Measurements from ENCODE around the gene TAMM41. TPM values are rescaled to one million over a fixed set of nuclear protein-coding genes. Genes with fewer than 3 reads are reported as not detected.

Gene TAMM41
- polyA plus RNA-seq, 4 donors = 2.7 to 18.2 (median 10.3) TPM

DNA sequence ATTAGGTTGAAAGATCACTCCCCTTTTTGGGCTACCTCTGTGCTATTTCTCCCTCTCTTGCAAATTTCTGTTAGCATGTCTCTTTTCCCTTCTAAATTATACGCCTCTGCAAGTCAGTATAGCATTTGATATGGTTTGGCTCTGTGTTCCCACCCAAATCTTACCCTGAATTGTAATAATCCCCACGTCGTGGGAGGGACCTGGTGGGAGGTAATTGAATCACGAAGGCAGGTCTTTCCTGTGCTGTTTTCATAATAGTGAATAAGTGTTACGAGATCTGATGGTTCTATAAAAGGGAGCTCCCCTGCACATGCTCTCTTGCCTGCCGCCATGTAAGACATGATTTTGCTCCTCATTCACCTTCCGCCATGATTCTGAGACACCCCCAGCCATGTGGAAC lies 41.0 kb downstream of the TAMM41 start:
- 95 to 97% (median 95%) methylated on average over 7 of the region's 7 CpGs for WGBS, 3 donors
- Histone ChIP-seq H3K36me3 (ENCODE audit: control insufficient read depth in 3 of 3, insufficient read depth in 2 of 3, low read depth in 1 of 3, low read length in 3 of 3) (peaks cover 6 to 37% (median 12%) of the 10 kb centered on the region in 3 donors), H3K27ac (ENCODE audit: low read depth in 1 of 3, low read length in 2 of 3) (no peak overlapping the region), H3K4me1 (ENCODE audit: control insufficient read depth in 3 of 3, insufficient read depth in 2 of 3, low read depth in 1 of 3, low read length in 2 of 3) (no peaks in the 10 kb centered on the region), H3K4me3 (ENCODE audit: low read depth in 1 of 3, low read length in 3 of 3) (no peak overlapping the region), H3K27me3 (ENCODE audit: control insufficient read depth in 3 of 3, insufficient read depth in 3 of 3, low read length in 3 of 3) (no peaks in the 10 kb centered on the region), H3K9me3 (ENCODE audit: control insufficient read depth in 2 of 2, insufficient read depth in 1 of 2, low read depth in 1 of 2, low read length in 1 of 2) (peaks cover 0 to 10% of the 10 kb centered on the region in 2 donors)
- FAIRE-seq = no peak
- no peak for DNase-seq

- peaks cover 8 to 37% (median 13%) of the 10 kb centered on the region in 3 donors for H3K36me3 ChIP-seq (ENCODE audit: control insufficient read depth in 3 of 3, insufficient read depth in 2 of 3, low read depth in 1 of 3, low read length in 3 of 3)
- FAIRE-seq = no peak
- H3K27ac ChIP-seq (ENCODE audit: low read depth in 1 of 3, low read length in 2 of 3) = no peak overlapping the region
- 49 to 52% (median 52%) methylated on average over 2 of the region's 2 CpGs for WGBS, 3 donors
- H3K4me1 ChIP-seq (ENCODE audit: control insufficient read depth in 3 of 3, insufficient read depth in 2 of 3, low read depth in 1 of 3, low read length in 2 of 3) = no peaks in the 10 kb centered on the region
- peak; percentile 56 to 66 for DNase-seq
- no peak overlapping the region for H3K4me3 ChIP-seq (ENCODE audit: low read depth in 1 of 3, low read length in 3 of 3)
- H3K27me3 ChIP-seq (ENCODE audit: control insufficient read depth in 3 of 3, insufficient read depth in 3 of 3, low read length in 3 of 3) = no peaks in the 10 kb centered on the region
- peaks cover 0 to 11% of the 10 kb centered on the region in 2 donors for H3K9me3 ChIP-seq (ENCODE audit: control insufficient read depth in 2 of 2, insufficient read depth in 1 of 2, low read depth in 1 of 2, low read length in 1 of 2)
Measured at GRCh38 chr3:11803977-11804892, 42.5 kb downstream of the TAMM41 start.

DNA sequence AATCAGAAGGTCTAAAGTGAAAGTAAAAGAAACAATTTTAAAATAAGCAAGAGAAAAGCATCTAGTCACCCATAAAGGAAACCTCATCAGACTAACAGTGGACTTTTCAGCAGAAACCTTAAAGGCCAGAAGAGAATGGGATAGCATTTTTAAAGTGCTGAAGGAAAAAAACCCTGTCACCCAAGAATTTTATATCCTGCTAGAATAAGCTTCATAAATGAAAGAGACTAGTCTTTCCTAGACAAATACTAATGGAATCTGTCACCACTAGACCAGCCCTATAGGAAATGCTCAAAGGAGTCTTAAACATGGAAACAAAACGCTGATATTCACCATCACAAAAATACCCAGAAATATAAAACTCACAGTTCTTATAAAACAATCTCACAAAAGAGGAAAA lies 46.9 kb downstream of the TAMM41 start:
- FAIRE-seq = no peak
- no peaks in the 10 kb centered on the region for H3K27me3 ChIP-seq (ENCODE audit: control insufficient read depth in 3 of 3, insufficient read depth in 3 of 3, low read length in 3 of 3)
- 88 to 95% (median 94%) methylated on average over 1 of the region's 1 CpG for WGBS, 3 donors
- DNase-seq = no peak
- peaks cover 3 to 24% (median 5%) of the 10 kb centered on the region in 3 donors for H3K36me3 ChIP-seq (ENCODE audit: control insufficient read depth in 3 of 3, insufficient read depth in 2 of 3, low read depth in 1 of 3, low read length in 3 of 3)
- peaks cover 0 to 25% of the 10 kb centered on the region in 2 donors for H3K9me3 ChIP-seq (ENCODE audit: control insufficient read depth in 2 of 2, insufficient read depth in 1 of 2, low read depth in 1 of 2, low read length in 1 of 2)
- H3K4me3 ChIP-seq (ENCODE audit: low read depth in 1 of 3, low read length in 3 of 3) = no peak overlapping the region
- H3K4me1 ChIP-seq (ENCODE audit: control insufficient read depth in 3 of 3, insufficient read depth in 2 of 3, low read depth in 1 of 3, low read length in 2 of 3) = no peaks in the 10 kb centered on the region
- H3K27ac ChIP-seq (ENCODE audit: low read depth in 1 of 3, low read length in 2 of 3) = no peak overlapping the region

DNA sequence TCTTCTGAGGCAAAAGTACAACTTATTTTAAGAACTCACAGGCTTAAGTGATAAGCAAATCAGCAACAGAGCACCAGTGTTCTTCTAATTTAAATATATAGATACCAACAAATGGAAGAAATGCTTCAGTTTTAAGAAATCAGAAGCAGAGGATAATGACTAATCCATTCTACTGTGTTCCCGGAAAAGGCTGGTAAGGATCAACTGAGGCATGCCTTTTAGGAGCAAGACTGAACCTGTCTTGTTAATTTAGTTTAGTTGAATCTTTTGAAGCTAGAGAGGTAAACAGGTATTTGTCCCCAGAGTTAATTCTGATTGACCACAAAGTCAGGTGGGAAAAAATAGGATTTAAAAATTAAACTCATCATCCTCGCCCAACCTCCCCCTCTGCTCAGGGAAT lies 51.8 kb downstream of the TAMM41 start:
- WGBS, 3 donors = 95 to 98% (median 97%) methylated on average over 2 of the region's 2 CpGs
- Histone ChIP-seq H3K27ac (ENCODE audit: low read depth in 1 of 3, low read length in 2 of 3) (no peak overlapping the region), H3K4me1 (ENCODE audit: control insufficient read depth in 3 of 3, insufficient read depth in 2 of 3, low read depth in 1 of 3, low read length in 2 of 3) (no peaks in the 10 kb centered on the region), H3K9me3 (ENCODE audit: control insufficient read depth in 2 of 2, insufficient read depth in 1 of 2, low read depth in 1 of 2, low read length in 1 of 2) (peaks cover 0 to 15% of the 10 kb centered on the region in 2 donors), H3K27me3 (ENCODE audit: control insufficient read depth in 3 of 3, insufficient read depth in 3 of 3, low read length in 3 of 3) (no peaks in the 10 kb centered on the region), H3K36me3 (ENCODE audit: control insufficient read depth in 3 of 3, insufficient read depth in 2 of 3, low read depth in 1 of 3, low read length in 3 of 3) (peaks cover 0 to 18% (median 2%) of the 10 kb centered on the region in 3 donors), H3K4me3 (ENCODE audit: low read depth in 1 of 3, low read length in 3 of 3) (no peak overlapping the region)
- no peak for FAIRE-seq
- DNase-seq = no peak

- FAIRE-seq (no peak), DNase-seq (peak; percentile 26)
- no peaks in the 10 kb centered on the region for H3K4me1 ChIP-seq (ENCODE audit: control insufficient read depth in 3 of 3, insufficient read depth in 2 of 3, low read depth in 1 of 3, low read length in 2 of 3)
- peaks cover 4 to 32% (median 8%) of the 10 kb centered on the region in 3 donors for H3K36me3 ChIP-seq (ENCODE audit: control insufficient read depth in 3 of 3, insufficient read depth in 2 of 3, low read depth in 1 of 3, low read length in 3 of 3)
- no peak overlapping the region for H3K4me3 ChIP-seq (ENCODE audit: low read depth in 1 of 3, low read length in 3 of 3)
- H3K27ac ChIP-seq (ENCODE audit: low read depth in 1 of 3, low read length in 2 of 3) = peak overlapping the region in 1 of 3 donors; percentile 1
- 78 to 81% (median 80%) methylated on average over 6 of the region's 6 CpGs for WGBS, 3 donors
- H3K9me3 ChIP-seq (ENCODE audit: control insufficient read depth in 2 of 2, insufficient read depth in 1 of 2, low read depth in 1 of 2, low read length in 1 of 2) = peaks cover 0 to 5% of the 10 kb centered on the region in 2 donors
- H3K27me3 ChIP-seq (ENCODE audit: control insufficient read depth in 3 of 3, insufficient read depth in 3 of 3, low read length in 3 of 3) = no peaks in the 10 kb centered on the region
Measured at GRCh38 chr3:11791339-11792200, 55.1 kb downstream of the TAMM41 start.

DNA sequence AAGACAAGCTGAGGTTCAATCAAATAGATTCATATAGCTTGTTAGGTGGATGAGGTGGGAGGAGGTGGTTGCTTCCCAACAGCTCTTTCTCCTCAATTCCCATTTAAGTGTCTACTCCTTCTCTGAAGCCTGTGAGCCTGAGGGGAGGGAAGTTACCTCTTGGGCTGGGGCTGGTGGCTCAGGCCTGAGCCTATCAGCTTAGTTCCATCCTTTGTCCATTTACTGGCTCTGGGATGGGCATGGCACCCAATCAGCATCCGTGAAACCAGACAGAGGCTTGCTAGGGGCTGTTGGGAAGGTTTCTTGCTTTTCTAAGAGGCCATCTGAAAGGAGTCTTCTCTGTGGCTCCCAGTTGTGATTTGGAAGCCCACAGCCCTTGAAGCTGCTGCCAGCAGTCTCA lies 57.3 kb downstream of the TAMM41 start:
- H3K4me1 ChIP-seq (ENCODE audit: control insufficient read depth in 3 of 3, insufficient read depth in 2 of 3, low read depth in 1 of 3, low read length in 2 of 3) = no peaks in the 10 kb centered on the region
- DNase-seq (no peak), FAIRE-seq (no peak)
- H3K27me3 ChIP-seq (ENCODE audit: control insufficient read depth in 3 of 3, insufficient read depth in 3 of 3, low read length in 3 of 3) = no peaks in the 10 kb centered on the region
- no peak overlapping the region for H3K4me3 ChIP-seq (ENCODE audit: low read depth in 1 of 3, low read length in 3 of 3)
- peaks cover 0 to 5% of the 10 kb centered on the region in 2 donors for H3K9me3 ChIP-seq (ENCODE audit: control insufficient read depth in 2 of 2, insufficient read depth in 1 of 2, low read depth in 1 of 2, low read length in 1 of 2)
- H3K36me3 ChIP-seq (ENCODE audit: control insufficient read depth in 3 of 3, insufficient read depth in 2 of 3, low read depth in 1 of 3, low read length in 3 of 3) = peaks cover 6 to 34% (median 8%) of the 10 kb centered on the region in 3 donors
- WGBS, 3 donors = 95 to 100% (median 100%) methylated on average over 1 of the region's 1 CpG
- H3K27ac ChIP-seq (ENCODE audit: low read depth in 1 of 3, low read length in 2 of 3) = no peak overlapping the region

DNA sequence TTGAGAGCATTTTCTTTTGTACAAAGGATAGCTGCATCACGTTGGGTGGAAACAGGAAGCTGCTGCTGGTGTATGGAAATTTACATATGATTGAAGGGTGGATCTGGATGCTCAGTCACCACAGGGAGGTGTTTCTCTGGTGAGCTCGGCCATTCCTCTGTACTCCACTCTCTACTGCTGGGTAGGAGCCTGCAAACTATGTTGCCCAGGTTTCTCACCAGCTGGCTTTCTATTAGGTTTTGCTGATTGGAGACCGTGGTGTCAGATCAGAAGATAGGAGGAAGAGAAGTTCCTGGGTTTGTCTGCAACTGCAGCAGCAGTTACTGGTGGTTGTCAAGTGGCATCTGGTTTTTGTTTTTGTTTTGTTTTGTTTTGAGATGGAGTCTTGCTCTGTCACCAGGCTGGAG lies 61.7 kb downstream of the TAMM41 start:
- peaks cover 0 to 5% of the 10 kb centered on the region in 2 donors for H3K9me3 ChIP-seq (ENCODE audit: control insufficient read depth in 2 of 2, insufficient read depth in 1 of 2, low read depth in 1 of 2, low read length in 1 of 2)
- FAIRE-seq (no peak), DNase-seq (no peak)
- WGBS, 3 donors = 42 to 67% (median 44%) methylated on average over 3 of the region's 3 CpGs
- H3K4me3 ChIP-seq (ENCODE audit: low read depth in 1 of 3, low read length in 3 of 3) = no peak overlapping the region
- H3K27me3 ChIP-seq (ENCODE audit: control insufficient read depth in 3 of 3, insufficient read depth in 3 of 3, low read length in 3 of 3) = no peaks in the 10 kb centered on the region
- H3K36me3 ChIP-seq (ENCODE audit: control insufficient read depth in 3 of 3, insufficient read depth in 2 of 3, low read depth in 1 of 3, low read length in 3 of 3) = peaks cover 6 to 25% (median 8%) of the 10 kb centered on the region in 3 donors
- H3K27ac ChIP-seq (ENCODE audit: low read depth in 1 of 3, low read length in 2 of 3) = no peak overlapping the region
- no peaks in the 10 kb centered on the region for H3K4me1 ChIP-seq (ENCODE audit: control insufficient read depth in 3 of 3, insufficient read depth in 2 of 3, low read depth in 1 of 3, low read length in 2 of 3)

DNA sequence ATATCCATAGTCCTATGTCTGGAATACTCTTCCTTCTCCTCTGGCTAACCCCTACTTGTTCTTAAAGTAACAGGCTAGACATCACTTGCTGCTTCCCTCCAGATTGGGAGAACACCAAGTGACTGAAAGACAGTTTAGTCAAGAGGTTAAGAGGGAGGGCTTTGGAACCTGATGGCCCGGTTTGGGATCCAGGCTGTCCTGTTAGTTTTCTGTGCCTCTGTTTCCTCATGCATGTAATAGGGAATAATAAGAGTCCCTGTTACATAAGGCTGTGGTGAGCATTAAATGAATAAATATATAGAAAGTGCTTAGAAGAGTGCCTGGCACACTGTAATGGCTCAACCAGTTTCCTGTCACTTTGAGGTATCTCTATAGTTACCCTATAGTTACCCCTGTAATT lies 66.3 kb downstream of the TAMM41 start:
- 87 to 96% (median 90%) methylated on average over 1 of the region's 1 CpG for WGBS, 3 donors
- DNase-seq = no peak

More for the DNA sequence above, 66.3 kb downstream of the TAMM41 start:
- H3K36me3 ChIP-seq (ENCODE audit: control insufficient read depth in 3 of 3, insufficient read depth in 2 of 3, low read depth in 1 of 3, low read length in 3 of 3) = peaks cover 0 to 6% (median 0%) of the 10 kb centered on the region in 3 donors
- H3K4me3 ChIP-seq (ENCODE audit: low read depth in 1 of 3, low read length in 3 of 3) = no peak overlapping the region
- no peak overlapping the region for H3K27ac ChIP-seq (ENCODE audit: low read depth in 1 of 3, low read length in 2 of 3)
- no peaks in the 10 kb centered on the region for H3K9me3 ChIP-seq (ENCODE audit: control insufficient read depth in 2 of 2, insufficient read depth in 1 of 2, low read depth in 1 of 2, low read length in 1 of 2)
- H3K27me3 ChIP-seq (ENCODE audit: control insufficient read depth in 3 of 3, insufficient read depth in 3 of 3, low read length in 3 of 3) = no peaks in the 10 kb centered on the region
- no peak for FAIRE-seq
- H3K4me1 ChIP-seq (ENCODE audit: control insufficient read depth in 3 of 3, insufficient read depth in 2 of 3, low read depth in 1 of 3, low read length in 2 of 3) = no peaks in the 10 kb centered on the region

All from small intestine (tissue), 7 donors.